Right lobe of liver (tissue), 6 donors: ENCODE data around the gene VCL. TPM values are rescaled to one million over a fixed set of nuclear protein-coding genes. Genes with fewer than 3 reads are reported as not detected.
A peak's percentile ranks its signal among the peaks of the same experiment; 100 is the strongest.
"Not testable (repeated sequence)": the region's sequence is repeated elsewhere in the genome, so short reads cannot be mapped to it uniquely, and the experiment has no call there.

ENCODE experiments used
- ATAC-seq, 4 donors: fragments of 200-7000 bp; cut with Tn5 transposase; one replicate each; pipeline ENCODE4 v1.9.1; 2020; ENCODE audit warnings: mild to moderate bottlenecking in 4 of 4, moderate library complexity in 4 of 4
- DNase-seq, 3 donors: peaks; one replicate each; pipeline ENCODE4 v3.0.0-alpha.2; 2020
- H3K27ac ChIP-seq, 3 donors: fragments of 200-600 bp; one replicate each; pipeline ENCODE4 v1.8.0; 2022
- H3K27me3 ChIP-seq, 2 donors: fragments of 200-600 bp; one replicate each; pipeline ENCODE4 v1.8.0; 2022
- H3K36me3 ChIP-seq, 4 donors: fragments of 200-600 bp; sonication (generic) in 1 of 4; one replicate each; pipeline versions ENCODE4 v1.5.1 to v1.8.0; 2017 to 2022; ENCODE audit warnings: control low read depth in 1 of 4
- H3K4me1 ChIP-seq, 4 donors: fragments of 200-600 bp; sonication (generic) in 1 of 4; one replicate each; pipeline versions ENCODE4 v1.5.1 to v1.8.0; 2017 to 2022; ENCODE audit warnings: control low read depth in 1 of 4
- H3K4me3 ChIP-seq, 3 donors: fragments of 200-600 bp; one replicate each; pipeline ENCODE4 v1.8.0; 2022
- H3K9me3 ChIP-seq, 4 donors: fragments of 200-600 bp; sonication (generic) in 1 of 4; one replicate each; pipeline versions ENCODE4 v1.5.1 to v1.8.0; 2017 to 2022; ENCODE audit warnings: control low read depth in 1 of 4
- POLR2A ChIP-seq: fragments of 450-650 bp; IDR thresholded peaks from one replicate; pipeline ENCODE4 v1.6.1; 2017; ENCODE audit warnings: antibody characterized with exemption, mild to moderate bottlenecking
- WGBS: methylation state at CpG from one replicate; pipeline ENCODE4 v1.1.6; 2018; ENCODE audit warnings: low coverage, low lambda C conversion rate; ENCODE audit not compliant: insufficient coverage; ENCODE audit errors: missing lambda C conversion rate; 5-methylcytosine and 5-hydroxymethylcytosine counted together
- intact Hi-C, 2 donors: fragments of 100-400 bp; cut with DNase I; formaldehyde crosslinking; loops; one replicate each; pipeline versions ENCODE4 v1.11.2 to v1.14.1; 2022
- total RNA-seq, 6 experiments: library from RNA; depleted of rRNA in 2 of 6; stranded (reverse); fragments of >200 nt in 2 of 6; fragmentation: NEBNext Ultra II Directional in 3 of 6; extraction: Animal tissue kit (Norgen Biotek cat#: 25700) in 3 of 6; gene quantifications; one replicate each; pipeline versions ENCODE4 v1.1.0 to v1.2.4, GENCODE V29; 2016 to 2023
- TF ChIP-seq, protein P1 (sequence below), 4 donors: fragments of 200-600 bp in 3 of 4; fragments of 450-650 bp in 1 of 4; IDR thresholded peaks; one replicate each; pipeline versions ENCODE4 v1.5.1 to v1.8.0; 2016 to 2022; ENCODE audit warnings: antibody characterized with exemption in 4 of 4, mild to moderate bottlenecking in 2 of 4
- donor health status: DM: no; HTN: yes; CAD: no.
- donor health status: DM: no; HTN: no; CAD: no.
- donor health status: DM: no; HTN: no; CAD: no.
- donor health status: DM: no; HTN: yes; CAD: no.
- donor health status: DM: no; HTN: yes; CAD: no.

VCL gene
- total RNA-seq, 6 experiments from 2014 or later = 13.2 to 58.9 (median 27.5) TPM

DNA sequence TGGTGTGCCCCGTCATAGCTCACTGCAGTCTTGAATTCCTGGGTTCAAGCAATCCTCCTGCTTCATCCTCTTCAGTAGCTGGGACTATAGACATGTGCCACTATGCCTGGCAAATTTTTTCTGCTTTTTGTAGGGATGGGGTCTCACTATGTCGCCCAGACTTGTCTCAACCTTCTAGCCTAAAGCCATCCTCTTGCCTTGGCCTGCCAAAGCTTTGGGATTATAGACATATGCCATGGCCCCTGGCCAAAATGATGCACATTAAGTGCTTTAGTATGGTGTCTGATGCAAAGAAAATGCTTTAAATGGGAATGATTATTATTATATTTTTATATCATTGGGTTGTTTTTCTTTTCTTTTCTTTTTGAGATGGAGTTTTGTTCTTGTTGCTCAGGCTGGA lies 33.2 kb upstream of the VCL start:
- intact Hi-C loops = no loop called here
- Histone ChIP-seq H3K4me1 (no peaks in the 10 kb centered on the region), H3K27ac (no peak overlapping the region), H3K9me3 (no peaks in the 10 kb centered on the region), H3K27me3 (no peaks in the 10 kb centered on the region), H3K36me3 (no peaks in the 10 kb centered on the region), H3K4me3 (no peak overlapping the region)
- 83% methylated on average over 2 of the region's 2 CpGs for WGBS
- TF ChIP-seq, protein P1, sequence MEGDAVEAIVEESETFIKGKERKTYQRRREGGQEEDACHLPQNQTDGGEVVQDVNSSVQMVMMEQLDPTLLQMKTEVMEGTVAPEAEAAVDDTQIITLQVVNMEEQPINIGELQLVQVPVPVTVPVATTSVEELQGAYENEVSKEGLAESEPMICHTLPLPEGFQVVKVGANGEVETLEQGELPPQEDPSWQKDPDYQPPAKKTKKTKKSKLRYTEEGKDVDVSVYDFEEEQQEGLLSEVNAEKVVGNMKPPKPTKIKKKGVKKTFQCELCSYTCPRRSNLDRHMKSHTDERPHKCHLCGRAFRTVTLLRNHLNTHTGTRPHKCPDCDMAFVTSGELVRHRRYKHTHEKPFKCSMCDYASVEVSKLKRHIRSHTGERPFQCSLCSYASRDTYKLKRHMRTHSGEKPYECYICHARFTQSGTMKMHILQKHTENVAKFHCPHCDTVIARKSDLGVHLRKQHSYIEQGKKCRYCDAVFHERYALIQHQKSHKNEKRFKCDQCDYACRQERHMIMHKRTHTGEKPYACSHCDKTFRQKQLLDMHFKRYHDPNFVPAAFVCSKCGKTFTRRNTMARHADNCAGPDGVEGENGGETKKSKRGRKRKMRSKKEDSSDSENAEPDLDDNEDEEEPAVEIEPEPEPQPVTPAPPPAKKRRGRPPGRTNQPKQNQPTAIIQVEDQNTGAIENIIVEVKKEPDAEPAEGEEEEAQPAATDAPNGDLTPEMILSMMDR (IDR thresholded peaks at IDR 0.05) = no peak
- TF ChIP-seq POLR2A = no peak
- DNase-seq = no peak
- no peak for ATAC-seq

DNA sequence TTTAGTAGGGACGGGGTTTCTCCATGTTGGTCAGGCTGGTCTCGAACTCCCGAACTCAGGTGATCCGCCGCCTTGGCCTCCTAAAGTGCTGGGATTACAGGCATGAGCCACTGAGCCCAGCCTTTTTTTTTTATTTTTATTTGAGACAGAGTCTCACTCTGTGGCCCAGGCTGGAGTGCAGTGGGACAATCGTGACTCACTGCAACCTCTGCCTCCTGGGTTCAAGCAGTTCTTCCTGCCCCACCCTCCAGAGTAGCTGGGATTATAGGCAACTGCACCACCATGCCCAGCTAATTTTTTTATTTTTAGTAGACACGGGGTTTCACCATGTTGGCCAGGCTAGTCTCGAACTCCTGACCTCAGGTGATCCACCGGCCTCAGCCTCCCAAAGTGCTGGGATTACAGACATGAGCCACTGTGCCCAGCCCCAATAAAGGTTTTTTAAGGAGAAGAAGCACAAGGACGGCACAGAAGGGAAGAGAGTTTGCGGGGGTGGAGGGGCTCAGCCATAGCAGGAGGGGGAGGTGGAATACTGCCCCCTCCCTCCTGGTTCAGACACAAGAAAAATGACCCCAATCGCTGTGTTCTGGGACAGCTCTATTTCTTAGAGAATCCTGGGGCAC lies 32.5 kb upstream of the VCL start:
- H3K36me3 ChIP-seq, H3K4me3 ChIP-seq, intact Hi-C loops, H3K9me3 ChIP-seq, ATAC-seq, H3K4me1 ChIP-seq, DNase-seq, H3K27me3 ChIP-seq: not testable (repeated sequence)
- H3K27ac ChIP-seq = peak overlapping the region; percentile 57 to 72 (median 59)
- 84% methylated on average over 8 of the region's 12 CpGs for WGBS

GRCh38 chr10:73965890-73966768 lies 31.8 kb upstream of the VCL start:
- DNase-seq (peak in 1 of 3 donors; percentile 37), ATAC-seq (peak; percentile 65 to 85 (median 79))
- intact Hi-C loops = no loop called here
- Histone ChIP-seq H3K4me3 (no peak overlapping the region), H3K4me1 (no peaks in the 10 kb centered on the region), H3K27me3 (no peaks in the 10 kb centered on the region), H3K9me3 (no peaks in the 10 kb centered on the region), H3K27ac (peak overlapping the region; percentile 57 to 72 (median 59)), H3K36me3 (no peaks in the 10 kb centered on the region)
- TF ChIP-seq, protein P1 (IDR thresholded peaks at IDR 0.05) = no peak
- TF ChIP-seq POLR2A = no peak
- 50% methylated on average over 13 of the region's 16 CpGs for WGBS

GRCh38 chr10:73967022-73967429 lies 30.9 kb upstream of the VCL start:
- TF ChIP-seq, protein P1 (IDR thresholded peaks at IDR 0.05) = no peak
- no peak for TF ChIP-seq POLR2A
- no peaks in the 10 kb centered on the region for H3K9me3 ChIP-seq
- intact Hi-C loops = no loop called here
- no peak overlapping the region for H3K4me3 ChIP-seq
- 72% methylated on average over 3 of the region's 4 CpGs for WGBS
- no peaks in the 10 kb centered on the region for H3K27me3 ChIP-seq
- no peaks in the 10 kb centered on the region for H3K36me3 ChIP-seq
- H3K27ac ChIP-seq = peak overlapping the region in 2 of 3 donors; percentile 57 to 72
- H3K4me1 ChIP-seq = no peaks in the 10 kb centered on the region
- ATAC-seq = no peak
- DNase-seq = no peak

DNA sequence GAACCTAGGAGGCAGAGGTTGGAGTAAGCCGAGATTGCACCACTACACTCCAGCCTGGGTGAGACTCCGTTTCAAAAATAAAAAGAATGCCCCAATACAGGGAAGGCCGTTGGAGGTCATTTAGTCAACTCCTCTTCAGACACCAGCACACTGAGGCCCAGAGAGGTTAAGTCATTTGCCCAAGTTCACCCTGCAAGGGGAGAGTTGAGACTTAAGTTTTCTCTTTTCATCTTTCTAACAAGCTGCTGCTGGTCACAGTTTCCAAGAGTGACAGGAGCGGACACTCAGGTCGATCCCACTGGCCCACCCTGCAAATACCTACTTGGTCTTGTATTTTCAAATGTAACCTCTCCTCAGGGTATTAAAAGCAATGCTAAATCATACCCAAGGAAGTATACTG lies 30.4 kb upstream of the VCL start:
- ATAC-seq = no peak
- DNase-seq = no peak
- no peak overlapping the region for H3K4me3 ChIP-seq
- WGBS = 92% methylated on average over 3 of the region's 5 CpGs
- no peaks in the 10 kb centered on the region for H3K36me3 ChIP-seq
- no peaks in the 10 kb centered on the region for H3K4me1 ChIP-seq
- no peaks in the 10 kb centered on the region for H3K27me3 ChIP-seq
- H3K27ac ChIP-seq = no peak overlapping the region
- TF ChIP-seq, protein P1 (IDR thresholded peaks at IDR 0.05) = no peak
- TF ChIP-seq POLR2A = no peak
- H3K9me3 ChIP-seq = no peaks in the 10 kb centered on the region
- intact Hi-C loops = no loop called here
